BLaER1 treated with 17β-estradiol and CSF1 and Interleukin-3, amounts not matched to agents 10 nM and 100 nM (cell line): Measurements from ENCODE around the gene SMIM41.
A peak's percentile ranks its signal among the peaks of the same experiment; 100 is the strongest.

Source experiments
- H3K27ac ChIP-seq, 11 experiments: shearing (Covaris generic); formaldehyde crosslinking; 2 replicates each; pipeline ENCODE4 v1.8.1; 2022
- H3K27me3 ChIP-seq, 11 experiments: shearing (Covaris generic); formaldehyde crosslinking; 2 replicates each; pipeline ENCODE4 v1.8.1; 2022
- H3K36me3 ChIP-seq, 11 experiments: shearing (Covaris generic); formaldehyde crosslinking; 2 replicates each; pipeline ENCODE4 v1.8.1; 2022
- H3K4me1 ChIP-seq, 10 experiments: shearing (Covaris generic); formaldehyde crosslinking; 2 replicates each; pipeline ENCODE4 v1.8.1; 2022
- H3K4me2 ChIP-seq, 11 experiments: shearing (Covaris generic); formaldehyde crosslinking; 2 replicates each; pipeline ENCODE4 v1.8.1; 2022
- H3K4me3 ChIP-seq, 10 experiments: shearing (Covaris generic); formaldehyde crosslinking; 2 replicates each; pipeline ENCODE4 v1.8.1; 2022
- H3K9ac ChIP-seq, 11 experiments: shearing (Covaris generic); formaldehyde crosslinking; 2 replicates each; pipeline ENCODE4 v1.8.1; 2022
- H3K9me3 ChIP-seq, 11 experiments: shearing (Covaris generic); formaldehyde crosslinking; replicated peaks in 1 of 11; 2 replicates each; pipeline ENCODE4 v1.8.1; 2022
- H4K20me1 ChIP-seq, 11 experiments: shearing (Covaris generic); formaldehyde crosslinking; 2 replicates each; pipeline ENCODE4 v1.8.1; 2022
- Cebpa-rat ChIP-seq, 11 experiments: shearing (Covaris generic); IDR thresholded peaks; 2 replicates each; pipeline ENCODE4 v1.8.1; 2022

Gene SMIM41

GRCh38 chr12:52045794-52046199 is 33.7 kb upstream of the SMIM41 start:
- Histone ChIP-seq H3K9ac (peak overlapping the region; percentile 18 to 67 (median 61); a peak in 20 of 22 replicates), H4K20me1 (peaks cover 0 to 23% (median 0%) of the 10 kb centered on the region in 11 experiments; a peak in 4 of 22 replicates), H3K27me3 (no peaks in the 10 kb centered on the region), H3K4me2 (peak overlapping the region; percentile 64 to 93 (median 85)), H3K36me3 (peaks cover 0 to 10% (median 0%) of the 10 kb centered on the region in 11 experiments; a peak in 2 of 22 replicates), H3K4me1 (peaks cover 60 to 81% (median 67%) of the 10 kb centered on the region in 10 experiments), H3K9me3 (no peaks in the 10 kb centered on the region), H3K27ac (peak overlapping the region; percentile 44 to 85 (median 74); a peak in 21 of 22 replicates), H3K4me3 (no peak overlapping the region)
- TF ChIP-seq Cebpa-rat (IDR thresholded peaks at IDR 0.05): no peak

DNA sequence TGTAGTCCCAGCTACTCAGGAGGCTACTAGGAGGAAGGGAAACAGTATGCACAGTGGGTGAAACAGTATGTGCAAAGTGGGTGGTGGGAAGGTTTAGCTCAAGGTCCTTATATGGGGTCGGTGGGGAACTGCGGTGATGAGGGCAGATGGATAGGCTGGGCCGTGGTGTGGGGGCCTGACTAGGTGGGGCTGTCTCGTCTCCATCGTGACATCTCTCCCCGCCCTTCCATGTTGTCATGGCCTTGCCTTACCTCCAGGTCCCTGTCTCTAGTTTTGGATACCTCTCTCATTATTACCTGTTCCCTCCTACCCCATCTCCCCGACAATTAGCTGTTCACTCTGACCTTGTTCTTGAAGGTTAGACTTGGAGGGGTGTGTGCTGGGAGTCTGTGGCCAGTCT is 32.6 kb upstream of the SMIM41 start:
- Histone ChIP-seq H3K4me1 (peaks cover 55 to 80% (median 64%) of the 10 kb centered on the region in 10 experiments), H3K4me2 (peak overlapping the region in 6 of 11 experiments; percentile 72 to 93 (median 86); a peak in 9 of 22 replicates), H3K9ac (no peak overlapping the region), H3K36me3 (peaks cover 0 to 10% (median 0%) of the 10 kb centered on the region in 11 experiments; a peak in 2 of 22 replicates), H3K27ac (no peak overlapping the region), H3K27me3 (peaks cover 0 to 5% (median 0%) of the 10 kb centered on the region in 11 experiments; a peak in 1 of 22 replicates), H3K9me3 (no peaks in the 10 kb centered on the region), H3K4me3 (no peak overlapping the region), H4K20me1 (peaks cover 0 to 18% (median 3%) of the 10 kb centered on the region in 11 experiments; a peak in 6 of 22 replicates)
- no peak for TF ChIP-seq Cebpa-rat (IDR thresholded peaks at IDR 0.05)

GRCh38 chr12:52049286-52049685 is 30.2 kb upstream of the SMIM41 start:
- H3K4me2 ChIP-seq: peak overlapping the region; percentile 93 to 100 (median 99); a peak in 17 of 22 replicates
- no peak overlapping the region; a peak in 1 of 22 replicates for H3K9ac ChIP-seq

GRCh38 chr12:52049688-52050087 is 29.8 kb upstream of the SMIM41 start:
- peak overlapping the region in 4 of 11 experiments; percentile 85 to 97 (median 94); a peak in 6 of 22 replicates for H3K27ac ChIP-seq
- peak overlapping the region in 2 of 10 experiments; percentile 69 to 72; a peak in 4 of 20 replicates for H3K4me3 ChIP-seq
- H3K9me3 ChIP-seq: no peaks in the 10 kb centered on the region
- peaks cover 0 to 10% (median 0%) of the 10 kb centered on the region in 11 experiments; a peak in 5 of 22 replicates for H3K36me3 ChIP-seq
- peak overlapping the region; percentile 93 to 100 (median 99) for H3K4me2 ChIP-seq
- H4K20me1 ChIP-seq: peaks cover 0 to 35% (median 8%) of the 10 kb centered on the region in 11 experiments; a peak in 10 of 22 replicates
- H3K4me1 ChIP-seq: peaks cover 43 to 64% (median 59%) of the 10 kb centered on the region in 10 experiments
- H3K27me3 ChIP-seq: peaks cover 0 to 5% (median 0%) of the 10 kb centered on the region in 11 experiments; a peak in 1 of 22 replicates
- peak overlapping the region in 8 of 11 experiments; percentile 80 to 97 (median 85); a peak in 10 of 22 replicates for H3K9ac ChIP-seq
- no peak for TF ChIP-seq Cebpa-rat (IDR thresholded peaks at IDR 0.05)

More at GRCh38 chr12:52049286-52049685, 30.2 kb upstream of the SMIM41 start:
- peaks cover 0 to 6% (median 0%) of the 10 kb centered on the region in 11 experiments; a peak in 4 of 22 replicates for H3K36me3 ChIP-seq
- H3K27me3 ChIP-seq: peaks cover 0 to 5% (median 0%) of the 10 kb centered on the region in 11 experiments; a peak in 1 of 22 replicates
- TF ChIP-seq Cebpa-rat (IDR thresholded peaks at IDR 0.05): no peak
- no peak overlapping the region; a peak in 1 of 22 replicates for H3K27ac ChIP-seq
- H4K20me1 ChIP-seq: peaks cover 0 to 31% (median 8%) of the 10 kb centered on the region in 11 experiments; a peak in 10 of 22 replicates
- peaks cover 43 to 64% (median 59%) of the 10 kb centered on the region in 10 experiments for H3K4me1 ChIP-seq
- no peak overlapping the region for H3K4me3 ChIP-seq
- H3K9me3 ChIP-seq: no peaks in the 10 kb centered on the region

DNA sequence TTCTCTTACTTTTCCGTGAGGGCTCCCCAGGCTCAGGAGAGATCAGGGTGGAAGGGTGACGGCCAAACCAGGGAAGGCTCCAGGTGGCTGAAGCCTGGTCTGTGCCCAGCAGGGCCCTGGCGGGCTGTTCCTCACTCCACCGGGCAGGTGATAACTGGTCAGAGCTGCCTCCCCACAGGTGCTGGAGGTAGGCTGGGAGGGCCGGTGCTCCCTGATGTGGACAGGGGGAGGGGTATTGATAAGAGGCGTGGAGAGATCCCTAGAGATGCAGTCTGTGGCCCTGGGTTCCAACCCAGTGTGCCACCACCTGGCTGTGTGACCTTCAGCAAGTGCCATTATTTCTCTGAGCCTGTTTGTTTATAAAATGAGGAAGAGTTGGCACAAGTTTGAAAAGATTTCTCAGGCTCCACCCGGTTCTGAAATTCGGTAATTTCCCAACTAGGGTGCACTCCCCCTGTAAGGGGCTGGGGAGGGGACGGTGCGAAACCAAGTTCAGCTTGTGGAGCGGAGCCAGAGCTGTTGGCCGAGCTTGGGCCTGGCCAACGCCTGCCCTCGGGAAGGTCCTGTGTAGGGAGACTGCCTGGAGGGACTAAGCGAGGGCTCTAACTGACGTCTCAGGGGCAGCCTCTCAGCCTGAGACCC is 29.3 kb upstream of the SMIM41 start:
- Histone ChIP-seq H3K27me3 (peaks cover 0 to 5% (median 0%) of the 10 kb centered on the region in 11 experiments; a peak in 1 of 22 replicates), H3K4me2 (peak overlapping the region; percentile 93 to 100 (median 99)), H3K36me3 (peaks cover 0 to 16% (median 0%) of the 10 kb centered on the region in 11 experiments; a peak in 6 of 22 replicates), H3K4me1 (peaks cover 39 to 60% (median 57%) of the 10 kb centered on the region in 10 experiments), H3K9ac (peak overlapping the region; percentile 71 to 97 (median 83)), H3K4me3 (peak overlapping the region; percentile 54 to 79 (median 67)), H3K9me3 (no peaks in the 10 kb centered on the region), H3K27ac (peak overlapping the region; percentile 70 to 97 (median 84)), H4K20me1 (peaks cover 0 to 40% (median 8%) of the 10 kb centered on the region in 11 experiments; a peak in 10 of 22 replicates)
- no peak for TF ChIP-seq Cebpa-rat (IDR thresholded peaks at IDR 0.05)

DNA sequence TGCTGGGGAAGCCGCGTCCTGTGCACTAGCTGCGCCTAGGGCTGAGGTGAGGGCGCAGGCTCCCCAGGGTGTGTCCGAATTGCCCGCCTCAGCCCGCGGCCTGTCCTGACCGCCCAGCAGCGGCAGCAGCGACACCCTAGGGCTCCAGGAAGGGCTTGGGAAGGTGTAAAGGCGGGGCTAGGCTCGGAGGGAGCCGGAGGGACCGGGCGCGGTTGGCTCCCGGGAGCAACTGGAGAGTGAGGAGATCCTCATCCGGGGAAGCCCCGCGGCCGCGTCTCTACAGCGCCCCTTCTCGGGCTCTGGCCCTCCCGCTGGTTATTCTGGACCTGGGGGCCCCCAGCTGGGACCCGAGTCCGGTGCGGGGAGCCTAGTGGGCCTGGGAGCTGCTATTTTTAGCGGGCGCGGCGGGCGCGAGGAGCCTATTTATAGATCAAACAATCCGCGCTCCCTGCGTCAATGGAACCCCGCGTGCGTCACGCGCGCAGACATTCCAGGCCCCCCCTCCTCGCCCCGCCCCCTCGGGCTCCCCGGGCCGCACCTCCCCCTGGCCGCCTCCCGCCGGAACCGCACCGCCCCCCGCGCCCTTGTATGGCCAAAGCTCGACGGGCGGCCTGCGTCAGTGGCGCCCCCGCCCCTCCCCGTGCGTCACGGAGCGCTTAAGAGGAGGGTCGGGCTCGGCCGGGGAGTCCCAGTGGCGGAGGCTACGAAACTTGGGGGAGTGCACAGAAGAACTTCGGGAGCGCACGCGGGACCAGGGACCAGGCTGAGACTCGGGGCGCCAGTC is 28.6 kb upstream of the SMIM41 start, which contains the start of gene NR4A1:
Gene NR4A1 (plus strand): TSS at position 685 of the 784 bp plus-strand sequence. CDS start 2,887 bp downstream, outside the sequence.
- Histone ChIP-seq H3K4me1 (peaks cover 32 to 53% (median 50%) of the 10 kb centered on the region in 10 experiments), H4K20me1 (peaks cover 0 to 42% (median 8%) of the 10 kb centered on the region in 11 experiments; a peak in 10 of 22 replicates), H3K4me3 (peak within 1 kb of the TSS; percentile 54 to 79 (median 67)), H3K27me3 (peaks cover 0 to 5% (median 0%) of the 10 kb centered on the region in 11 experiments; a peak in 1 of 22 replicates), H3K4me2 (peak within 1 kb of the TSS; percentile 93 to 100 (median 99)), H3K9ac (peak within 1 kb of the TSS; percentile 71 to 97 (median 83)), H3K36me3 (peaks cover 0 to 18% (median 0%) of the 10 kb centered on the region in 11 experiments; a peak in 6 of 22 replicates), H3K27ac (peak within 1 kb of the TSS; percentile 70 to 97 (median 84)), H3K9me3 (no peaks in the 10 kb centered on the region)
- no peak for TF ChIP-seq Cebpa-rat (IDR thresholded peaks at IDR 0.05)

- Histone ChIP-seq H3K4me2 (peak overlapping the region in 10 of 11 experiments; percentile 93 to 100 (median 99); a peak in 19 of 22 replicates), H3K4me1 (peaks cover 17 to 42% (median 38%) of the 10 kb centered on the region in 10 experiments), H3K27ac (no peak overlapping the region), H3K27me3 (peaks cover 0 to 5% (median 0%) of the 10 kb centered on the region in 11 experiments; a peak in 1 of 22 replicates), H4K20me1 (peaks cover 0 to 53% (median 8%) of the 10 kb centered on the region in 11 experiments; a peak in 10 of 22 replicates), H3K36me3 (peaks cover 0 to 32% (median 13%) of the 10 kb centered on the region in 11 experiments; a peak in 11 of 22 replicates), H3K9ac (peak overlapping the region in 3 of 11 experiments; percentile 11 to 83 (median 44); a peak in 2 of 22 replicates), H3K9me3 (no peaks in the 10 kb centered on the region), H3K4me3 (peak overlapping the region in 2 of 10 experiments; percentile 59 to 72; a peak in 1 of 20 replicates)
- TF ChIP-seq Cebpa-rat (IDR thresholded peaks at IDR 0.05): no peak
Measured at GRCh38 chr12:52052468-52053186, 26.9 kb upstream of the SMIM41 start.
